Stimulated activated CD8-positive, alpha-beta memory T cell treated with anti-CD3 and anti-CD28 coated beads, Interleukin-15, amount 100 ng/mL, for 48 hours (primary cell): ENCODE measurements around the gene A1CF.
"Not testable (repeated sequence)": the region's sequence is repeated elsewhere in the genome, so short reads cannot be mapped to it uniquely, and the experiment has no call there.

Source experiments
- DNase-seq, 2 donors: peaks; one replicate each; pipeline ENCODE4 v3.0.0-alpha.2; 2020; ENCODE audit warnings: low read depth in 2 of 2

A1CF gene

GRCh38 chr10:50788951-50789945, 96.2 kb downstream of the A1CF start:
- DNase-seq = no peak

GRCh38 chr10:50787962-50788361, 97.5 kb downstream of the A1CF start:
- not testable (repeated sequence) for DNase-seq

GRCh38 chr10:50782017-50782416, 103.4 kb downstream of the A1CF start:
- DNase-seq = not testable (repeated sequence)

- DNase-seq = not testable (repeated sequence)
These were observed 105.4 kb downstream of the A1CF start for GRCh38 chr10:50780036-50780435.

- not testable (repeated sequence) for DNase-seq
These were observed 110.6 kb downstream of the A1CF start for GRCh38 chr10:50774868-50775267.

GRCh38 chr10:50772042-50772441, 113.4 kb downstream of the A1CF start:
- not testable (repeated sequence) for DNase-seq

- DNase-seq = not testable (repeated sequence)
These were observed 118.5 kb downstream of the A1CF start for GRCh38 chr10:50766774-50767513.
